Measurements from ENCODE around the gene CDCA4.

DNA sequence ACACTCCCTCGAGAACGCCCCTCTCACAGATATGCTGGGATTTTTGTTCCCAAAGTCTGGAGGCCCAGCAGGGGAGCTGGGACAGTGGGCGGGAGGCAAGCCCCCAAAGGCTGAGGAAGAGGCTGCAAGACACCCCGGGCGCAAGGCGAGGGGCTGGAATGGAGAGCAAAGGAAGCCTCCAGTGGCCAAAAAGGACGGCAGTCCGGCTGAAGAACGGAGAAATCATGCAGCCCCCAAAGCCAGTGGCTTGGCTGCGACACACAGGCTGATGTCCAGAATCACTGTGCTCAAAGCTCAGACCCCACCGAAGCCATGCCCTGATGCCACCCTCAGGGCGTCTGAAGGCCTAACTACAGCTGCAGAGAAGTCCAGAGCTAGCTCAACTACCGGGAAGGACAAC, 24.4 kb downstream of the CDCA4 start:
- TF ChIP-seq POLR2A (IDR thresholded peaks at IDR 0.05; ENCODE audit: low read depth, low read length) (no peak), POLR2AphosphoS5 (IDR thresholded peaks at IDR 0.05; ENCODE audit: insufficient read depth, low read depth, low read length) (no peak), CTCF (IDR thresholded peaks at IDR 0.05; ENCODE audit: extremely low read depth in 1 of 2, insufficient read depth in 1 of 2, low read depth in 1 of 2, low read length in 2 of 2) (no peak)
